Stimulated activated naive CD8-positive, alpha-beta T cell treated with anti-CD3 and anti-CD28 coated beads, Interleukin-15, Interleukin-2, amounts not matched to agents 100 ng/mL and 50 ng/mL, for 24 hours (primary cell): Measurements from ENCODE around the gene KCNIP1.

Source experiments
- H3K27ac Mint-ChIP-seq: one replicate; pipeline ENCODE4 v1.8.0; 2021; ENCODE audit warnings: mild to moderate bottlenecking, mixed read lengths
- H3K27me3 Mint-ChIP-seq: one replicate; pipeline ENCODE4 v1.8.0; 2021; ENCODE audit warnings: mixed read lengths
- H3K36me3 Mint-ChIP-seq: one replicate; pipeline ENCODE4 v1.8.0; 2021; ENCODE audit warnings: low read depth, mixed read lengths
- H3K4me1 Mint-ChIP-seq: one replicate; pipeline ENCODE4 v1.8.0; 2021; ENCODE audit warnings: low read depth, mixed read lengths
- H3K4me3 Mint-ChIP-seq: one replicate; pipeline ENCODE4 v1.8.0; 2021; ENCODE audit warnings: mild to moderate bottlenecking, mixed read lengths
- H3K9me3 Mint-ChIP-seq: one replicate; pipeline ENCODE4 v1.8.0; 2021; ENCODE audit warnings: mixed read lengths

The KCNIP1 gene

DNA sequence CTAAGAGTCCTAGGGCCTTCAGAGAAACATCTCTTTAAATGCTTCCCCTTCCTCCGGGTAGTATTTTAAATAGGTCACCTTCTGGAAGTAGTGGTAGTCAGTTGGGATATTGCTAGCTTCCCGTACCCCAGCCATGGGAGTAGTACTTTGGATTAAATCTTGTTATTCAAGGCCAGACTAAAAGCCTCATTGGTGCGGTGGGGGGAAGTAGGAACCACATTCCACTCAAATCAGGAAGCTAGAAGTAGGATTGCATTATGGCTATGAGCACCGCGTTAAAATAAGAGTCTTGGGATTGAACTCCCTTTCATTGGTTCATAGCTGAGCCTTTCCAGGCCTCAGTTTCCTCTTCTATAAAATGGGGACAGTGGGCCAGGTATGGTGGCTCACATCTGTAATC is 6.7 kb downstream of the KCNIP1 start:
- Mint-ChIP-seq H3K27ac (no peak overlapping the region), H3K4me3 (no peak overlapping the region), H3K27me3 (peaks cover 3% of the 10 kb centered on the region), H3K9me3 (no peaks in the 10 kb centered on the region), H3K4me1 (no peaks in the 10 kb centered on the region), H3K36me3 (no peaks in the 10 kb centered on the region)

GRCh38 chr5:170511551-170512258 is 7.9 kb downstream of the KCNIP1 start:
- Mint-ChIP-seq H3K9me3 (no peaks in the 10 kb centered on the region), H3K36me3 (no peaks in the 10 kb centered on the region), H3K4me3 (no peak overlapping the region), H3K4me1 (no peaks in the 10 kb centered on the region), H3K27ac (no peak overlapping the region), H3K27me3 (no peaks in the 10 kb centered on the region)

DNA sequence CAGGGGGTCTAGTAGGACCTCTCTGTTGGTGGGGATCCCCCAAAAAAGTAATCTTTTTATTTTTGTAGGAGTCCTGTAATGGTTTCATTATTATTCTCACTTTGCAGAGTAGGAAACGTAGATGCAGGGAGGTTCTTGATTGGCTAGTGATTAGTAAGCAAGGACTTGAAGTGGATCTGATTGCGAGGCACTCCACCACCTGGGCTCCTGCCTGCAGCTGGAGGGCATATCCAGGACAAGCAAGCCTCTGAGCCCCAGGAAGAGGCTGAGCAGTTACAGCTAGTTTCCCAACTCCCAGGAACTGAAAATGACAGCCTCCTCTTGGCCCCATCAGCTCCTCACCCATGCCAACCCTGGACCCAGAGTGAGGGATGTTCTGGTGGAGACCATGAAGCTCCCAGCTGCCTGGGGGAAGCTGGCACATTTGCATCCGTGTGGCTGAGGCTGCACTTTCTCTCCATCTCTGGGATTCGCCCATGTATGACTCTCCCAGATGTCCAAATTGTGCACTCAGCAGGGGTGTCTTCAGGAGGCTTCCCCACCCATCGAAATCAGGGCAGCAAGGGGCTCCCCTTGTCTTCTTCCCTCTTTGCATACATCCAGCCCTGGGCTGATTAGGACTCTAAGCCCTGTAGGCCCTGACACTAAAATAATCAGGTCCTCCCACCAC is 10.2 kb downstream of the KCNIP1 start:
- Mint-ChIP-seq H3K27me3 (no peaks in the 10 kb centered on the region), H3K27ac (no peak overlapping the region), H3K4me3 (no peak overlapping the region), H3K9me3 (no peaks in the 10 kb centered on the region), H3K36me3 (no peaks in the 10 kb centered on the region), H3K4me1 (no peaks in the 10 kb centered on the region)

GRCh38 chr5:170517411-170517810 is 13.6 kb downstream of the KCNIP1 start:
- no peaks in the 10 kb centered on the region for H3K36me3 Mint-ChIP-seq
- H3K27ac Mint-ChIP-seq = no peak overlapping the region
- peaks cover 6% of the 10 kb centered on the region for H3K27me3 Mint-ChIP-seq
- no peak overlapping the region for H3K4me3 Mint-ChIP-seq
- H3K4me1 Mint-ChIP-seq = no peaks in the 10 kb centered on the region
- no peaks in the 10 kb centered on the region for H3K9me3 Mint-ChIP-seq

DNA sequence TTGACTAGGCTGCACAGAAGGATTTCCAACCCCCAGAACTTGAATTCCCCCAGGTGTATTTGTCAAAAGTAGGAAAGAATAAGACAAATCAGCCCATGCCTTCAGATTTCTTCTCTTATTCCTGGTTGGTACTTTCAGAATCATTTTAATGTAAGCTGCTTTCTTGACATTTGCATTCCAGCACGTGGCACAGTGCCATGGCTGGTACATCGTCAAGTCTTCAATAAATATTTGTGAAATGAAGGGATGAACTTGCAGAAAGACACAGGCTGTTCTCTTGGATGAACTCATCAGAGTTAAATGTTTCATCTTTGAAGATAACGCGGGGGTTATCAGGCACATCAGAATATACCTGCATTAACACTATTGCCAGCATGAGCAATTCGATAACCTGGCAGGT is 14.5 kb downstream of the KCNIP1 start:
- no peaks in the 10 kb centered on the region for H3K36me3 Mint-ChIP-seq
- no peaks in the 10 kb centered on the region for H3K4me1 Mint-ChIP-seq
- no peaks in the 10 kb centered on the region for H3K9me3 Mint-ChIP-seq
- H3K27ac Mint-ChIP-seq = no peak overlapping the region
- H3K4me3 Mint-ChIP-seq = no peak overlapping the region
- peaks cover 6% of the 10 kb centered on the region for H3K27me3 Mint-ChIP-seq

DNA sequence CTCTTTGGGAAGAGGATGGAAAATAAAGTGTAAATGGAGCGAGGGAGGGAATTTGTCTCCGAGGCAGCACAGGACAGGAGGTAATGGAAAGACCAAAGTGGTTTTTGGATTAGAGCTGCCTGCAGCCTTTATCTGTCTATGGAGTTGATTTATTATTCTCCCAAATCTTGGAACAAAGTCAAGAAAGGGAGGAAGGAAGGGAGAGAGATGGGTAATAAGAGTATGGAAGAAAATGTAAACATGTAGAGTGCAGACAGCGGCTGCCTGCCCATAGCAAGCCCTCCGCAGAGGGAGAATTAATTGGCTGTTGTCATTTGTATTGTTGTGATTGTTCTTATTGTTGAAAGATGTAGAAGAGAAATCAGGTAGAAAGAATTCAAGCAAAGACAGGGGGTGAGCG is 15.7 kb downstream of the KCNIP1 start:
- Mint-ChIP-seq H3K27me3 (peaks cover 6% of the 10 kb centered on the region), H3K4me3 (no peak overlapping the region), H3K36me3 (no peaks in the 10 kb centered on the region), H3K27ac (no peak overlapping the region), H3K9me3 (no peaks in the 10 kb centered on the region), H3K4me1 (no peaks in the 10 kb centered on the region)

DNA sequence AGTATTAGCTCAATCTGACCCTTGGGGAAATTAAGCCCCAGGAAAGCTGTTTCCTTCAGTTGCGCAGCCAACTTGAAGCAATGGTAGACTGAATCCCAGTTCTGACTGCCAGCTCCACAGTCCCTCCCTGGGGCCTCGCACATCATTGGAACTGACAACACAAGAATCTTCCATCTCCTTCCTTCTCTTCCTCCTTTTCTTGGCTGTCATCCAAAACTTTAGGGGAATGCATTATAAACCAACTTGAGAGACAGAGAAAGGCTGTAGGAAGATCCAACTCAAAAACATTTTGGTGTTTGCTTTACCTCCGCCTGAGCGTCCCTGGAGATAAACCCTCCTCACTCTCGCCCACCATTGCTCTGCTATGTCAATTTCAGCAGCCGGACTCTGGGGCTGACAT is 16.6 kb downstream of the KCNIP1 start:
- H3K9me3 Mint-ChIP-seq = no peaks in the 10 kb centered on the region
- H3K4me1 Mint-ChIP-seq = no peaks in the 10 kb centered on the region
- H3K27me3 Mint-ChIP-seq = peaks cover 6% of the 10 kb centered on the region
- H3K4me3 Mint-ChIP-seq = no peak overlapping the region
- H3K27ac Mint-ChIP-seq = no peak overlapping the region
- no peaks in the 10 kb centered on the region for H3K36me3 Mint-ChIP-seq

DNA sequence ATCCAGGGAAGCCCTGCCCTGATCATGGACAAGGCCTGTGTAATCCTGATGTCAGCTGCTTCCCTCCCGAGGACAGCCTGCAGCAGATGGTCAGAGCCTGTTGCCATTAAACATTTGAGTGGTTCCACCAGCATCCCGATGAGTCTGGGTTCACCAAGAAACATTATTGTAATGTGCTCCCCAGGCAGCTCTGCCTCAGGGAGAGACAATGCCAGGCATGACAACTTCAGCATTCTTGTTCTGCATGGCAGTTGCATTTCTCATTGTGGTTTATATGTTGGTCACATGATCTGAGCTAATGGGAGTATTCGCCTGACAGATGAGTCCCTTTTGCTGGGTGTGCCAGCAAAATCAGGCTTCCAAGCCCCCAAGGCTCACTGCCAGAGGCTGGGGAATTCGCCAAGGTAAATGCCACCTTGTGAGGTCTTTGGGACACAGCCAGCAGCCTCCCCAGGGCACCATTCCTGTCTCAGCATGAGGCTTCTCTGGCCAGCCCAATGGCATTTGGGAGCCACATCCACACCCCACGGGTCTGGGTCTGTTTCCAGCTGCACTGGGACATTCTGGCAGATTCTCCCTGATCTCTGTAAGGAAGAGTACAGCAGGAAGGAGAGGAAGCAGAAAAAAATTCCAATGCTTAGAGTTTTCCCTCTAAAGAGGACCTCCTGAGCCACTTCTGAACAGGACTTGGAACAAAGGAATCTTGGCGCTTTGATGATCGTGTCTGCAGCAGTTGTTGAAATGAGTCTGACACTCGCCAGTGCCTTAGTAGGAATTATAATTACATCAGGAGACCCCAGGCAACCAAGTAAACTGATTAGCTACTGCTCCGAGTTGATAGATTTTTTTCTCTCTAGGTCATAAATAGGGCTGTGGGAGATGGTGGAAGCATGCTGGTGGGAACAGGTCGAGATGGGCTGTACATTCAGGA is 18.7 kb downstream of the KCNIP1 start:
- Mint-ChIP-seq H3K4me3 (no peak overlapping the region), H3K4me1 (no peaks in the 10 kb centered on the region), H3K9me3 (no peaks in the 10 kb centered on the region), H3K27me3 (peaks cover 6% of the 10 kb centered on the region), H3K27ac (no peak overlapping the region), H3K36me3 (no peaks in the 10 kb centered on the region)

DNA sequence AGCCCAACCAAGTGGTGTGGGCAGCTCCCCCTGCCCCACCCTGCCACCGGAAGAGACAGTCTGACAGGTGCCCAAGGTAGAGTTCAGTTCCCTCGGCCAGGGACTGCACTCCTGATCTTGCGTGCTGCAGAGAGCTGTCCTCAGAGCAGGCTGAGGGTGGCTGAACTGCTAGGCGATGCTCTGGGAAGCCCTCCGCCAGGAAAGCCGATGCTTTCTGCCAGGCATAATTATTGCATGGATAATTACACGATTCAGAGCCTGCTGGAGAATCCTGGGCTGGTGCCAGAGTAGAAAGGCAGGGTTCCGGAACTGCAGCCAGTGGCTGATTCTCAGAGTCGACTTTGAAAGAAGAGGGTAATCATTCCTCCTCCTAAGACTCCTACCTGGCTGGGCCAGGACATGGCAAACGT is 19.3 kb downstream of the KCNIP1 start:
- Mint-ChIP-seq H3K9me3 (no peaks in the 10 kb centered on the region), H3K4me1 (no peaks in the 10 kb centered on the region), H3K4me3 (no peak overlapping the region), H3K36me3 (no peaks in the 10 kb centered on the region), H3K27ac (no peak overlapping the region), H3K27me3 (peaks cover 6% of the 10 kb centered on the region)

DNA sequence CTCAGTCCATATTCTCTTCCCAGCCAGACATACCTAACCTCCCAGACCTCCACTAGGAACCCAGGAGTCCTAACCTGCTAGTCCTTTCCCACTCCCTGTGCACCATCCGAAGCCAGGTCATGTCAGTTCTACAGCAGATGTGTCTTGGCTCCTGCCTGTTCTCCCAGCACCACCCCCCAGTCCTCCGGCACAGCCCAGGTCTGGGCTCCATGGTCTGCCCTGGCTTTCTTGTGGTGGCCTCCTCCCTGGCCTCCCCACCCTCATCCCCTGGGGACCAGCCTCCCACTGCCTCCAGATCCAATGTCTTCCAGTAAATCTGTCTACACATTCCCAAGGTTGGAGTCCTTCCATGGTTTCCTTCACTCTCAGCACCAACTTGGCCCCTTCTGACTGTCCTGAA is 20.0 kb downstream of the KCNIP1 start:
- Mint-ChIP-seq H3K27me3 (peaks cover 6% of the 10 kb centered on the region), H3K27ac (no peak overlapping the region), H3K4me1 (no peaks in the 10 kb centered on the region), H3K4me3 (no peak overlapping the region), H3K36me3 (no peaks in the 10 kb centered on the region), H3K9me3 (no peaks in the 10 kb centered on the region)

GRCh38 chr5:170524576-170524975 is 20.8 kb downstream of the KCNIP1 start:
- no peaks in the 10 kb centered on the region for H3K9me3 Mint-ChIP-seq

DNA sequence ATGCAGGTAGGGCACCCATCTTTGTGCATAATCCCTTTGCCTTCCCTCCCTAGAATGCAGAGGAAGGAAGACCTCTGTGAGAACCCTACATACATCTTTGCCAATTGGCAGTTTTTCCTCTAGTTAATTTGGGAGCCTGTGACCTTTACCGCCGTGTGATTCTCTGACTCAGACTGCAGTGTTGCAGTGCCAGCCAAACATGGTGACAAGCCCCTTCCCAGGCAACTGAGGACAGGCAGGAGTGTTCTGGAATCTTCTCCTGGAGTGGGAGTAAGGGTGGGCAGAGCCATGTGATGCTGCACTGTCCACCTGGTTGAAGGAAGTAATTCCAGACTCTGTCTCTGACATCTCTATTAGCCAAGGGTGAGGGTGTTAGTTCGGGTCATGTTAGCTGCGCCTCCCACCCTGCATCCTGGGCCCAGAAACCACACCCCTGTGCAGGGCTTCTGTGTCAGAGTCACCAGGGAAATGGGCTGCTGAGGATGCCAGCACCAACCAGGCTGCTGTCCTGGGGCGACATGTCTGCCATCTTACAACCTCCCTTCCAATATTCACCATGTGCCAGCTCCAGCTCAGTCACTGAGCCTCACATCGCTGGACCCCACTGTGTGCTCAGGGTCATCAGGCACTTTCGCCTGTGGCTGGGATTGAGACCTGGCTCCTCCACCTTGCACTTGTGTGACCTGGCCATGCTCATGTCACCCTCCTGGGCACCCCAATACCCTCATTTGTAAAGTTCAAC is 21.8 kb downstream of the KCNIP1 start:
- Mint-ChIP-seq H3K4me3 (no peak overlapping the region), H3K27ac (no peak overlapping the region), H3K36me3 (no peaks in the 10 kb centered on the region), H3K27me3 (no peaks in the 10 kb centered on the region), H3K4me1 (no peaks in the 10 kb centered on the region), H3K9me3 (no peaks in the 10 kb centered on the region)

More at GRCh38 chr5:170524576-170524975, 20.8 kb downstream of the KCNIP1 start:
- Mint-ChIP-seq H3K4me3 (no peak overlapping the region), H3K27ac (no peak overlapping the region), H3K36me3 (no peaks in the 10 kb centered on the region), H3K4me1 (no peaks in the 10 kb centered on the region), H3K27me3 (peaks cover 3% of the 10 kb centered on the region)

DNA sequence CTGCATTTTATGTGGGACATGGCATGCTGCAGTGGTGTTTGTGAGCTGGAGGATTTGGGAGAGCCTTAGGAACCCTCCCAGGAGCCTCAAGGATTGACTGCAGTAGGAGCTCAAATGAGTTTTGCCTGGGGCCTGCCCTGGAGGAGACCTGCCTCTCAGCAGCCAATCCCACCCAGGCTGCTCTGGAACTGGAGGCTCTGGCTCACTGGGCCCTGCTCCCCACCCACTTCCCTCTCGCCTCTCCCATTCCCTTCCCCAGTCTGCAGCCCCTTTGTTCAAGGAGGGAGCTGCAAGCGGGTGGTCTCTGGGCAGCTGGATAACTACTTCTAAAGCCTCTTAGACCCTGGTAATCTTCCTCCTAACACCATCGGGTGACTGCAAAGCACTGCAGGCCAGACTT is 24.2 kb downstream of the KCNIP1 start:
- Mint-ChIP-seq H3K27me3 (peaks cover 12% of the 10 kb centered on the region), H3K27ac (no peak overlapping the region), H3K4me1 (no peaks in the 10 kb centered on the region), H3K9me3 (no peaks in the 10 kb centered on the region), H3K36me3 (no peaks in the 10 kb centered on the region), H3K4me3 (no peak overlapping the region)

- Mint-ChIP-seq H3K4me3 (no peak overlapping the region), H3K9me3 (no peaks in the 10 kb centered on the region), H3K27me3 (peaks cover 12% of the 10 kb centered on the region), H3K4me1 (no peaks in the 10 kb centered on the region), H3K36me3 (no peaks in the 10 kb centered on the region), H3K27ac (no peak overlapping the region)
Observed at GRCh38 chr5:170528976-170529375, 25.2 kb downstream of the KCNIP1 start.
